Measurements from ENCODE around the gene CALHM5.

DNA sequence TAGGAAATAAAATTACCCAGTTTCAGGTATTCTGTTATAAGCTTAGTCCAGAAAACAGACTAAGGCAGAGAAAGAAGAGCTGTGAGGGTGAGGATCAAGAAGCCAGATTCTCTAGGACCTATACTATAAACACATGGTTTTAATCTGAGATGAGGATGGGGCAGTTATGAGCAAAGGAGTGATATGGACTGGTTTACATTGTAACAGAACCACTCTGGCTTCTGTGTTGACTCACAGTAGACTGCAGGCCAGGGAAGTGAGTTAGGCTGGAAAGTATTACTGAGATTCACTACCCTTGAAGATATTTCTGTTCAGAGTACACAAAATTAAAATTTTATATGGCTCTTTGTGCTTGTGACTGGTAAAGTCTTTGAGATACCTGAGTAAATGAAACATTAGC lies 56.7 kb downstream of the CALHM5 start:
- TF ChIP-seq IFI16 (CRISPR knock-in tag; IDR thresholded peaks at IDR 0.05) (no peak), POLR2A (conservative IDR thresholded peaks at IDR 0.05) (no peak), RFX5 (IDR thresholded peaks at IDR 0.05; ENCODE audit: low read depth, low read length) (no peak), TEAD4 (IDR thresholded peaks at IDR 0.05; ENCODE audit: low read length) (no peak), TEAD4 (CRISPR knock-in tag; IDR thresholded peaks at IDR 0.05; ENCODE audit: borderline replicate concordance) (no peak), PHF8 (IDR thresholded peaks at IDR 0.05; ENCODE audit: borderline replicate concordance, low read length) (no peak), KAT8 (IDR thresholded peaks at IDR 0.05; ENCODE audit: low read depth) (no peak), CEBPB (tag; IDR thresholded peaks at IDR 0.05) (no peak), NONO (IDR thresholded peaks at IDR 0.05; ENCODE audit: low read depth in 2 of 2, low read length in 1 of 2) (no peak), PRPF4 (IDR thresholded peaks at IDR 0.05; ENCODE audit: insufficient read depth, low read depth, low read length, poor library complexity, severe bottlenecking) (no peak), KDM1A (IDR thresholded peaks at IDR 0.05) (no peak), GABPA (tag; conservative IDR thresholded peaks at IDR 0.05; ENCODE audit: low read depth) (no peak), STAT6 (CRISPR knock-in tag; IDR thresholded peaks at IDR 0.05) (no peak)
- TF ChIP-seq, protein P1, sequence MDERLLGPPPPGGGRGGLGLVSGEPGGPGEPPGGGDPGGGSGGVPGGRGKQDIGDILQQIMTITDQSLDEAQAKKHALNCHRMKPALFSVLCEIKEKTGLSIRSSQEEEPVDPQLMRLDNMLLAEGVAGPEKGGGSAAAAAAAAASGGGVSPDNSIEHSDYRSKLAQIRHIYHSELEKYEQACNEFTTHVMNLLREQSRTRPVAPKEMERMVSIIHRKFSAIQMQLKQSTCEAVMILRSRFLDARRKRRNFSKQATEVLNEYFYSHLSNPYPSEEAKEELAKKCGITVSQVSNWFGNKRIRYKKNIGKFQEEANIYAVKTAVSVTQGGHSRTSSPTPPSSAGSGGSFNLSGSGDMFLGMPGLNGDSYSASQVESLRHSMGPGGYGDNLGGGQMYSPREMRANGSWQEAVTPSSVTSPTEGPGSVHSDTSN (CRISPR knock-in tag; IDR thresholded peaks at IDR 0.05; ENCODE audit: low read depth) = no peak
- TF ChIP-seq, protein P1 (tag; conservative IDR thresholded peaks at IDR 0.05; ENCODE audit: low read depth) = no peak
